SKM-1 (cell line): Measurements from ENCODE around the gene DUSP5.
"Not testable (repeated sequence)": the region's sequence is repeated elsewhere in the genome, so short reads cannot be mapped to it uniquely, and the experiment has no call there.

Experiments
- DNase-seq: peaks from one replicate; lab custom pipeline; 2025; ENCODE audit not compliant: unreplicated experiment; lab: John Stamatoyannopoulos, UW

The DUSP5 gene, protein sequence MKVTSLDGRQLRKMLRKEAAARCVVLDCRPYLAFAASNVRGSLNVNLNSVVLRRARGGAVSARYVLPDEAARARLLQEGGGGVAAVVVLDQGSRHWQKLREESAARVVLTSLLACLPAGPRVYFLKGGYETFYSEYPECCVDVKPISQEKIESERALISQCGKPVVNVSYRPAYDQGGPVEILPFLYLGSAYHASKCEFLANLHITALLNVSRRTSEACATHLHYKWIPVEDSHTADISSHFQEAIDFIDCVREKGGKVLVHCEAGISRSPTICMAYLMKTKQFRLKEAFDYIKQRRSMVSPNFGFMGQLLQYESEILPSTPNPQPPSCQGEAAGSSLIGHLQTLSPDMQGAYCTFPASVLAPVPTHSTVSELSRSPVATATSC

DNA sequence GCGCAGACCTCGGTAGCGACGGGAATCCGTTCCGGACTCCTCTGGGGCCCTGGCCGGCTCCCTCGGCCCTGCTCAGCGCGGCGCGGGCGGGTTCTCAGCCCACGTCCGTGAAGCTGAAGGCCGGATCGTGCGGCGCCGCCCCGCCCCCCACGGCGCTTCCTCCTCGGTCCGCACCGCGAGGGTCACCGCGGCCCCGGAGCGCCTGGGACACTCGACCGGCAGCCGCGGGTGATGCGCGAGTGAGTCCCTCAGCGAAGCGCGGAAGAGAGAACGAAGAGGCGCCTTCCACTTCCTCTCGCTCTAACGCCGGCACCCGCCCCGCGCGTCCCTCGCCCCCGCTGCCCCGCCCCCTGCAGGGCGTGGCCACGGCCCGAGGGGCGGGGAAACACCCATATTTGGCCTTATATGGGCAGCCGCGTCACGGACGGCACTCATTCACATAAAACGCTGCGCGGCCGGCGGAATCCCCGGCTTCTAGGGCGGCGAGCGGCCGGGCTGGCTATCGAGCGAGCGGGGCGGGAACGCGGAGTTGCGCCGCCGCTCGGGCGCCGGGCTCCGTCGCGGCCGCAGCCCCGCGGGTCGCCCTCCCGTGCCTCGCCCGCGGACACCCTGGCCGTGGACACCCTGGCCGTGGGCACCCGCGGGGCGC is at the start of gene DUSP5:
Gene DUSP5 (plus strand): TSS at position 470 of the 649 bp plus-strand sequence. CDS start 215 bp downstream, outside the sequence.
- peak; percentile 78 for DNase-seq

DNA sequence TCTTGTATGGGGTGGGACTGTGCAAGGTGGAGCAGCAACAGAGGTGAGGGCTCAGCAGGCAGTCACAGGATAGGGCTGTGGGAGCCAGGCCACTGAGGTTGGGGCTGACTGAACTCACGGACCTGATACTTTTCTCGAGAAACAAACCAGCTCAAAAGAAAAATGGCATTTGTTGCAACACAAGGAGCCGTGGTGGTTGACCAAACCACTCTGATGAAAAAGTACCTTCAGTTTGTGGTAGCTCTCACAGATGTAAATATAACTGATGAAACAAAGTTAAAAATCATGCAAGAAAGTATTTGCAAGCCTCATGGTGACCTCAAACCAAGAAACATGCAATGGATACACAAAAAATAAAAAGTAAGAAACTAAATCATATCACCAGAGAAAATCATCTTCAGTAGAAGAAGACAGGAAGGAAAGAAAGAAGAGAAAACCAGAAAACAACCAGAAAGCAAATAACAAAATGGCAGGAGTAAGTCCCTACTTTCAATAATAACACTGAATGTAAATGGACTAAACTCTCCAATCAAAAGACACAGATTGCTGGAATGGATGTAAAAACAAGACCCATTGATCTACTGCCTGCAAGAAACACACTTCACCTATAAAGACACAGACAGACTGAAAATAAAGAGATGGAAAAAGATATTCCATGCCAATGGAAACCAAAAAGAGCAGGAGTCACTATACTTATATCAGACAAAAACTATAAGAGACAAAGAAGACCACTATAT is 48.9 kb upstream of the DUSP5 start:
- peak; percentile 39 for DNase-seq

DNA sequence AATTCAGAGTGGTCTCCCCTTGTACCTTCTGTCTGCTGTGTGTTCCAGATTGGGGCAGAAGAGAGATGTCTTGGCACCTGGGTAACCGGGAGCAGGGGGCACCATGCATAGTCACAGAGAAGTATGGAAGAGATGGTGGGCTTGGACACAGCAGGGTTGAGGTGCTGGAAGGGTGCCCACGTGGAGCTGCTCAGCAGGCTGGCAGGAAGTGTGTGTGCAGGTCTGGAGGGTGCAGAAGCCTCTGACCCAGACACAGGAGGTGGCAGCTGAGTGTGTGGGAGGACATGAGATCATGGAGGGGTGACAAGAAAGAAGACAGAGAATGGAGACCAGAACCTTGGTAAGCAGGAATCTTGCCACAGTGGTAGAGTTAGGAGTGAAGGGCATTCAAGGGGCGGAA is 42.3 kb upstream of the DUSP5 start:
- no peak for DNase-seq

DNA sequence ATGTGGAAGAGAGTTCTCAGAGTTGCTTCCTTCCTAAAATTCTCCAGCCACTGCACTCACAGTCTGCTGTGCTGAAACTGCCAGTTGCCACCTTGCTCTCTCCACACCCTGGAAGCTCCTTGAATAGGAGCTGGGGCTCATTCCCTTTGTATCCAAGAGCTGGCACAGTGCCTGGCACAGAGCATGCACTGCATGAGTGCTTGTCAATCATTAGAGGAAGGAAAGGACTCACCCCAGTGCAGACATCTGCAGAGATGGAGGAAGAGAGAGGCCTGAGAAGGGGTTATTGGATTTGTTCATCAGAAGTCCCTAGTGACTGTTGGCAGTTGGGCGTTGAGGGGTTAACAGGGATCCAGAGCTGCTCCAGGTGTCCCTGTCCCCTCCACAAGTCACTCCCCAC is 41.7 kb upstream of the DUSP5 start:
- no peak for DNase-seq

DNA sequence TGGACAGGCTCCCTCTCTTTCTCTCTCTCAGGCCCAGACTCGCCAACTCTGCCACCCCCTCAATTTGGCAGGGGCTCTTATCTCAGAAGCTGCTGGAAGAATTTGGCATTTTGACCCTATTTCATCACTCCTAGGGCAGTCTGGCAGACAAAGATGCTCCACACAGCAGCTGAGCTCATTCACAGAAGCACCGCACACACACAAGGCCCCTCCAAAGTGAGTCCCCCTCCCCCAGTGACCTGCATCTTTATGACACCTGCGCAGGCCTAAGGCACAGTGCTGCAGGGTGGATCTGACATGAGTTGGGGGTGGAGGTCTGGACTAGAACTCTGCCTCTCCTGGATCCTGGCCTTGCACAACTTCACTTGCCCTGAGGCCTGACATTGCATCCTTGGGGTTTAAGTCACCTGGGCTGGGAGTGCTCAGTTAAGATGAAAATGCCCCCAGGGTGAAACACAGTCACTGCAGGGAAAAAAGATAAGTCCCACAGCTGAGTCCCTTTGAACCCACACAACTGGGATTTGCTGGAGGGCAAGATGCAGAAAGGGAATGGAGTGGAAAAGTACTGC is 41.1 kb upstream of the DUSP5 start:
- DNase-seq = no peak

DNA sequence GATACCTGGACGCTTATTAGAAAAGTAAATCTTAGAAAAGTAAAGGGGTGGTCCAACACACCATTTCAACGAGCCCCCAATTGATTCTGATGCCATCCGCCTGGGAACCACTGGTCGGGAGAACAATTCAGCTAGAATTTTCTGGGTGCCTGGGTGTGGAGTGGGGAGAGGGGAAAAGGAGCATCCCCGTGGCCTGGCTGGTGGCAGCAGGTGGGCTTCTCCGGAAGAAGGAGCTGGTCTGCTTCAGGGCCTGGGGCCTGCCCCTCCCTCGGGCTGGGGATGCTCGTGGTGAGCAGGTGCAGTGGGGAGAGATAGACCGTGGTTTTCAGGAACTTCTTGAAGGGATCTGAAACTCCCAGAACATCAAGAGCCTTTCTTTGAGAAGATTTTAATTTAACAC is 39.9 kb upstream of the DUSP5 start:
- no peak for DNase-seq

DNA sequence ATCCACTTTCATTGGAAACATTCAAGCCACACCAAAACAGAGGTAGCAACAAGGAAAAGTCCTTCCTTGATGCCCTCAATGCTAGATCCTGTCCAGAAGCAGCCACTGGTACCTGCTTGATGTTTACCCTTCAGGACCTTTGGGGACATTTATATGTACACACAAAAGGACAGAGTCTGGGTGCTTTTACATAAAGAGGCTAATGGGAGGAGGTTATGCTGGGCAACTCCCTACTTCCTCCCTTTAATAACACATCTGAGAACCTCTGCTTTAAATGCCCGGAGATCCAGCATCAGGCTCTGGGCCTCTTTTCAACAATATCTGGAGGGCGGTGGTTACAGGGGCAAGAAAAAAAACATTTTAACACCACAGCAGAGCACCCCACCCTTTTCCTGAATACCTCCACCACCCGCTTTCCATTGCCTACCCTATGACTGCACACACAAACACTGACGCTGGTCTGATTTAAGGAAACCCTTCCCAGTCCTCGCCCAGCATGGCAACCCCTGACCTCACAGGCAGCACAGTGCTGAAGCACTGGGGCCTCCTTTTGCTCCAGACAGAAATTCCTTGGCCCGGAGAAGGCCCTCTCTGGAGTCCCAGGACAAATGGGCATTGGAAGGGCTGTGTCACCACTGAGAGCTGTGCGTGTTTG is 39.3 kb upstream of the DUSP5 start:
- DNase-seq = no peak

DNA sequence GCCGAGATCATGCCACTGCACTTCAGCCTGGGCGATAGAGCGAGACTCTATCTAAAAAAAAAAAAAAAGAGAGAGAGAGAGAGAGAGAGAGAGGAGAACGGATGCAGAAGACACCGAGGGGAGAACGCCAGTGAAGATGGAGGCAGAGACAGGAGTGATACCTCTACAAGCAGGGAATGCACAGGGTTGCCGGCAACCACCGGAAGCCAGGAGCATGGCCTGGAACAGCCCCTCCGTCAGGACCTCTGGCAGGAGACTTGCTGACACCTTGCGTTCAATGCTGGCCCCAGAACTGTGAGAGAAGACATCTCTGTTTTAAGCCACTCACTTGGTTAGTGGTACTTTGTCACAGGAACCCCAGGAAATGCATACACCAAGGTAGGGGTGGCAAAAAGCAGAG is 38.1 kb upstream of the DUSP5 start:
- no peak for DNase-seq

DNA sequence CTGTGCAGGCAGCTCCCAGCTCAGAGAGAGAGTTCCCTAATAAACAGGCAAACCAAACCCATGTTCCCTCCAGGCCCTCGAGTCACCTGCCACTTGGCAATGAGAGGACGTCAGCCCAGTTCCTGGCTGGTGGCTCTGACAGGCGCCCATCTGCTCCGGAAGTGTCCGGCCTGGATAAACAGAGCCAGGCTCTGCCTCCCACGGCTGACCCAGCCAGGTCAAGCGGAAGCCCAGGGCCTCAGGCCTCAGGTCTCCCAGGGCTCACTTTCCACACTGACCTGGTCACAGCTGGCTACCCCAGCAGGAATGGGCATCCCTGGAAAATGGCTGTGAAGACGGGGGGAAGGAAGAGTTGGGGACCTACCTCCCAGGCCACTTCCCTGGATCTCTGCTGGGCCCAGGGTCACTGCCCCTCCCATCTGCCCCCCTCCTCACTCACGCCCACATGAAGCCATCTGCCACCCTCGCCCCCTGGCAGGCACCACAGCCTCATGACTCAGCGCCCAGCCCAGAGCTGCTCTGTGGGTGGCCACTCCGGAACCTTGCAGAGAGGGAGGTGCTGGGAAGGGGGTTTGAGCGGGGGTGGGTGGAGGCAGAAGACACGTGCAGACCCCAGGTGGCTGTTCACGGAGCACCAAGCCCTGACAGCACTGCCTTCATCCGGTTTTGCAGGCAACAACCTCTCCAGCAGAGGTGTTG is 37.4 kb upstream of the DUSP5 start:
- DNase-seq = no peak

DNA sequence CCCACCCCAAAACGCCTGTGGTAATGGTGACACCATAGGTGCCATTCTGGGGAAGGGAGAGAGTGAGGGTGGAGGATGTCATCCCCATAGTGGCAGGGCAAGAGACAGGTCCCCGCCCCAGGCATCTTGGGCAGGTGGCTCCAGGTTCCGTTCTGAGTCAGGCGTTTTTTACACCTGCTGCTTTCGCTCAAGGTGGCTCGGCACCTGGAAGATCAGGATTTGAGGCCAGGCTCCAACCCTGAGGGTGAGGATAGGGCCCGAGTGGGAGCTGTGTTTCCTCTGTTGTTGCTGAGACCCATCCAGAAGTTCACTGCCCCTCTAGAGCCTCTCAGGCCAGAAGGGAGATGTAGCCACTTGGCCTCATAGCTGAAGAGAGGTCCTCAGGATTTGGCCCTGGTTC is 36.6 kb upstream of the DUSP5 start:
- no peak for DNase-seq

DNA sequence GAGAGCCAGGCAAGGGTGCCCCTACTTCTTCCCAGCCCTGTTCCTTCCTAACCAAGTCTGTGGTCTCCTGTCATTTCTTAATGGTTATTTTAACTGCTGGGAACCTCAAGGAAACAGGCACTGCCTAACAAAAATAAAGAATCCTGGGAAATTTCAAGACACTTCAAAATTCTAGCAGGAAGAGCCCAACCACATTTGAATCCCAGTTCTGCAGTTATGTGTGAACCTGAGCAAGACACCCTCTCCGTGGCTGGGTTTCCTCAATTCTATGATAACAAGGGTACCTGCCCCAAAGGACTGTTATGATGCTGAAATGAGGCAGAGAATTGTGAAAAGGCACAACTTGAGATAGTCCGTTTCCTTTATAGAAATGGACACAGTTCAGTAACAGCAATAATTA is 36.2 kb upstream of the DUSP5 start:
- no peak for DNase-seq

DNA sequence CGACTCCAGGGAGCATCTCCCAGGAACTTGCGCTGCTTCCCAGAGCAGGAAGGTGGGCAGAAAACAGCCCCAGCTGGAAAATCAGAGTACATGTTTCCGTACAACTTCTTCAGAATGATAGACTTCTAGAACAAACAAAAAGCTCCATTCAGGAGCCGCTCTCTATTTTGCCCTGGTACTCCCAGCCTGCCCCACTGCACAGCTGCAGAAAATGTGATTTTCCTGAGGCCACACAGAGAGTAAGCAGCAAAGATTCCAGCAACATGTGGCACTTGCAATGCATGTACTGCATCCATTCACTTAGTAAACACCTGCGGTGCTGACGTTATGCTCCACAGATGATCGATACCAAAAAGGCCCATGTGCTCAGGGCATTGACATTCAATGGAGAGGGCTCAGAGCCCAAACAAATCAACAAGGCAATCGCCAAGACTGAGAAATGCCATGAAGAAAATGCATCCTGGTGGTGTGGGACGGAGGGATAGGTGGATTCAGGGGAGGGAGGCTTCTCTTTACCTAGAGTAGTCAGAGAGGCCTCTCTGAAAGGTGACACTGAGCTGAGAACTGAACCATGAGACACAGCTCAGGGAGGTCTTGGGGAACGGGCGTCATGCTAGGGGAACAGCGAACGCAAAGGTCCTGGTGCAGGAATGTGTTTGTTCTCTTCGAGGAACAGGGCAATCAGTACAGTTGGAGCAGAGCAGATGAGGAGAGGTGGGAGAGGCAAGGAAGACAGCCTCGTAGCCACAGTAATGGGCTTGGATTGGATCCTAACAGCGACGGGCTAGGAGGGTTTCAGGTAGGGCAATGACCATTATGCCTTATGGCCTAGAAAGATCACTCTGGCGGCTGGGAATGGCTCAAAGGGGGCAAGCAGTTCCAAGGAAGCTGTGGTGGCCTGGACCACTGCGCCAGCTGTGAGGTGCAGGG is 35.3 kb upstream of the DUSP5 start:
- no peak for DNase-seq

DNA sequence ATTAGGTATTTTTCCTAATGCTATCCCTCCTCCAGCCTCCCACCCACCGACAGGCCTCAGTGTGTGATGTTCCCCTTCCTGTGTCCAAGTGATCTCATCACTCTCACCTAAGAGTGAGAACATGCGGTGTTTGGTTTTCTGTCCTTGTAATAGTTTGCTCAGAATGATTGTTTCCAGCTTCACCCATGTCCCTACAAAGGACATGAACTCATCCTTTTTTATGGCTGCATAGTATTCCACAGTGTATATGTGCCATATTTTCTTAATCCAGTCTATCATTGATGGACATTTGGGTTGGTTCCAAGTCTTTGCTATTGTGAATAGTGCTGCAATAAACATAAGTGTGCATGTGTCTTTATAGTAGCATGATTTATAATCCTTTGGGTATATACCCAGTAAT is 29.4 kb upstream of the DUSP5 start:
- DNase-seq = not testable (repeated sequence)

DNA sequence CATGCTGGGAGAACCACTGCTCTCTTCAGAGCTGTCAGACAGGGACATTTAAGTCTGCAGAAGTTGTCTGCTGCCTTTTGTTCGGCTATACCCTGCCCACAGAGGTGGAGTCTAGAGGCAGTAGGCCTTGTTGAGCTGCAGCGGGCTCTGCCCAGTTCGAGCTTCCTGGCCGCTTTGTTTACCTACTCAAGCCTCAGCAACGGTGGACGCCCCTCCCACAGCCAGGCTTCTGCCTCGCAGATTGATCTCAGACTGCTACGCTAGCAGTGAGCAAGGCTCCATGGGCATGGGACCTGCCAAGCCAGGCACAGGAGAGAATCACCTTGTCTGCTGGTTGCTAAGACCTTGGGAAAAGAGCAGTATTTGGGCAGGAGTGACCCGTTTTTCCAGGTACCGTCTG is 27.2 kb upstream of the DUSP5 start:
- not testable (repeated sequence) for DNase-seq

DNA sequence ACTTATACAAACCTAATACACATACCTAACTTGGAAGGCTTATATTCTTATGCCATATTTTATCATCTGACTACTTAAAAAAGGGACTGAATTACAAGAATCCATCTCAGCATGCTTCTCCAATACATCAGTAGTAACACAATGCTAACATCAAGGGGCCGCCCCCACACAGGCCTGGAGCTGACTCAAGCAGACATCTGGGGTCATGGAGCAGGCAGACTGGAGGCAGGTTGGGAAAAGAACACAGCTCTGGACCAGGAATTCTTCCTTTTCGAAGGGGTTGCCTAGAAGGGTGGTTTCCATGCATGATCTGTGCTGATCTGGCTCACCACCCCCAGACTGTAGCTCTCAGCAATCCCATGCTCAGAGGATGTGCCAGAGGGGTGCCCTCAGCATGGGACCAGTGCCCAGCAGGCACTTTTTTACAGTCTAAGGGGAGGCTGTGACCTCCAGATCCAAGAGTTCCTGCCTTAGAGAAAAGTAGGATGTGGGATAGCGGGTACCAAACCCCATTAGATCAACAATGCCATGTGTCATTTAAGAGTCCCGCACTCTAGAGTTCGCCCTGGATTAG is 26.1 kb upstream of the DUSP5 start:
- DNase-seq = no peak

DNA sequence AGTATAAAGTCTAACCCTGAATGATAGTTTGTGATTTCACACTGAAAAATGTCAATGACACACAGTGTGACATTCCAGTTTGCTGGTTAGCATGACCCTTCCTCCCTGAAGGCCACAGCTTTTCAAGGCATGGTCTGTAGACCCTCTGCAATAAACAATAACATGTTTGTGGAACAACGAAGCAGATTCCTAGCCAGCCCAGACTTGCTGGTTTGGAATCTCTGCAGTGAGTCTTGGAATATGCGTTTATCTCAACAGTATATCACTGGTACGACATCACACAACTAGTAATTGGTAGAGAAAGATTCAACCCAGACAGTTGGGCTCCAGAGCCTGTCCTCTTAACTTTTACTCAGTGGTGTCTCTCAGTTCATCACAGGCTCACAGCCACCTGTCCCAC is 23.7 kb upstream of the DUSP5 start:
- no peak for DNase-seq

DNA sequence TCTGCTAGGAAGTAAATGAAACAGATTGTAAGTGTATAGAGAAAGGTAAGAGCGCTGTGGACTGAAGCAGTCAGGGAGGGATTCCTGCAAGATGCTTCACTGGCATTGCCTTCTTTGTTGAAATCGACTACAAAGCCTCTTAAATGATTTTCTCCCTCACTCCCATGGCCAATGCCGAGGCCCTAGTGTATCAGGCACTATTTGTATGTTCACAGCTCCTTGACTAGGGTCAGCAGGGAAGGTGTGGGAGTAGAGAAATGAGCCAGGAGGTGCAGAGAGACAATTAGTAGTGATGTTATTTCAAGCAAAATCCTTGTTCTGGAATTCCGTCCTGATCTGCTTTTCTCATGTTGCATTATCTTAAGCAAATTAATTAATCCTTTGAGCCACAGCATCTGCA is 22.9 kb upstream of the DUSP5 start:
- no peak for DNase-seq

DNA sequence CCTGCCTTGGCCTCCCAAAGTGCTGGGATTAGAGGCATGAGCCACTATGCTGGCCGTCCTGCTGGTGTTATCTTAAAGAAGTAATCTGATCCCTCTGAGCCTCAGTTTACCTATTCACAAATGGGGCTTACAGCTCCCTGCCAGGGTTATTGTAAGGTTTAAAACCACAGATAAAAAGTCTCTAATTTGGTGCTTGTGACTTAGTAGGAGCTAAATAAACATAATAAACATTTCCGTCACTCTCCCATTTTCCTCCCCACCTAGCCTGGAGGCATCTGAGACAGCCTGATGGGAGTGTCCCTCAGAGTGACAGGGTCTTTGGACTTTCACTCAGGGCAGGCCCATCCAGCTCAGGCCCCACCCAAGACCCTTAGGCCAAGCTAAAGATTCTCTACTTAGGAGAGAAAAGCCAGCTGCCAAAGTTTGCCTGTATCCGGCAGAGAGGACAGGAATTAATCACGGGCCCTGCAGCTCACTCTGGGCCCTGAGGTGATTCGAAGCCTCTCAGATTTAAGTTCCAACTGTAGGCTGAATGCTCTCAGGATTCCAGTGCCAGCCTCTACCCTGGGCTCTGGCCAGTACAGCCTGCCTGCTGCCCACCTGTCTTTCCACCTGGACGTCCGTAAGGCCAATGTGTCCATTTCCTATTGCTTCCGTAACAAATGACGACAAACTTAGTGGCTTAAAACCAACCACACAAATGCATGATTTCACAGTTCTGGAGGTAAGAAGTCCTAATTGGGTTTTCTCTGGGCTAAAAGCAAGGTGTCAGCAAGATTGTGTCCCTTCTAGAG is 21.8 kb upstream of the DUSP5 start:
- no peak for DNase-seq
